H9 (cell line): ENCODE measurements around the gene MEG3. TPM values are rescaled to one million over a fixed set of nuclear protein-coding genes. Genes with fewer than 3 reads are reported as not detected.

Experiments
- DNase-seq: peaks from one replicate; pipeline ENCODE4 v3.0.0-alpha.2; 2017
- H2AFZ ChIP-seq: one replicate; pipeline ENCODE4 v1.6.1; 2013; ENCODE audit warnings: mild to moderate bottlenecking, low read length, control low read depth, moderate library complexity
- H2AK5ac ChIP-seq: 2 replicates; pipeline ENCODE4 v1.6.1; 2013; ENCODE audit warnings: low read length, control low read depth, mixed read lengths; ENCODE audit not compliant: insufficient read length
- H2BK120ac ChIP-seq: one replicate; pipeline ENCODE4 v1.6.1; 2013; ENCODE audit warnings: low read depth, mild to moderate bottlenecking, low read length, control low read depth, inconsistent platforms; ENCODE audit not compliant: poor library complexity, severe bottlenecking
- H2BK12ac ChIP-seq: 2 replicates; pipeline ENCODE4 v1.6.1; 2013; ENCODE audit warnings: low read length, control low read depth, mixed read lengths, low read depth; ENCODE audit not compliant: insufficient read length
- H2BK15ac ChIP-seq: 2 replicates; pipeline ENCODE4 v1.6.1; 2013; ENCODE audit warnings: low read depth, low read length, control low read depth
- H2BK20ac ChIP-seq: one replicate; pipeline ENCODE4 v1.6.1; 2013; ENCODE audit warnings: low read depth, mild to moderate bottlenecking, low read length, control low read depth, inconsistent platforms; ENCODE audit not compliant: poor library complexity, severe bottlenecking
- H2BK5ac ChIP-seq: 2 replicates; pipeline ENCODE4 v1.6.1; 2013; ENCODE audit warnings: low read length, control low read depth, mixed read lengths; ENCODE audit not compliant: insufficient read length
- H3K14ac ChIP-seq: 2 replicates; pipeline ENCODE4 v1.6.1; 2013; ENCODE audit warnings: low read length, control low read depth; ENCODE audit not compliant: insufficient read depth
- H3K18ac ChIP-seq: 2 replicates; pipeline ENCODE4 v1.6.1; 2013; ENCODE audit warnings: low read depth, mild to moderate bottlenecking, mixed read lengths, low read length, control low read depth; ENCODE audit not compliant: insufficient read length
- H3K23ac ChIP-seq: 2 replicates; pipeline ENCODE4 v1.6.1; 2013; ENCODE audit warnings: low read length, control low read depth, mixed read lengths, low read depth; ENCODE audit not compliant: insufficient read length
- H3K23me2 ChIP-seq: 2 replicates; pipeline ENCODE4 v1.6.1; 2013; ENCODE audit warnings: low read depth, mild to moderate bottlenecking, mixed read lengths, low read length, control low read depth; ENCODE audit not compliant: insufficient read length, poor library complexity, severe bottlenecking
- H3K27ac ChIP-seq: 2 replicates; pipeline ENCODE4 v1.5.1; 2013; ENCODE audit warnings: low read length, control low read depth, mixed read lengths, low read depth; ENCODE audit not compliant: insufficient read length
- H3K27me3 ChIP-seq: 2 replicates; pipeline ENCODE4 v1.6.1; 2013; ENCODE audit warnings: low read length, control low read depth, inconsistent platforms; ENCODE audit not compliant: insufficient read depth
- H3K4ac ChIP-seq: 2 replicates; pipeline ENCODE4 v1.6.1; 2013; ENCODE audit warnings: low read depth, mild to moderate bottlenecking, control low read depth, inconsistent platforms, low read length, moderate library complexity
- H3K4me1 ChIP-seq: 2 replicates; pipeline ENCODE4 v1.6.1; 2013; ENCODE audit warnings: low read length, control low read depth, inconsistent platforms; ENCODE audit not compliant: insufficient read depth
- H3K4me2 ChIP-seq: 2 replicates; pipeline ENCODE4 v1.6.1; 2013; ENCODE audit warnings: low read length, control low read depth, mixed read lengths; ENCODE audit not compliant: insufficient read length, insufficient read depth
- H3K56ac ChIP-seq: 2 replicates; pipeline ENCODE4 v1.6.1; 2013; ENCODE audit warnings: low read depth, mild to moderate bottlenecking, mixed read lengths, low read length, control low read depth; ENCODE audit not compliant: insufficient read length
- H3K79me1 ChIP-seq: 2 replicates; pipeline ENCODE4 v1.6.1; 2013; ENCODE audit warnings: low read depth, mild to moderate bottlenecking, moderate library complexity, low read length, control low read depth, inconsistent platforms; ENCODE audit not compliant: insufficient read depth, poor library complexity, severe bottlenecking
- H3K79me2 ChIP-seq: 2 replicates; pipeline ENCODE4 v1.6.1; 2013; ENCODE audit warnings: low read length, control low read depth, inconsistent platforms; ENCODE audit not compliant: insufficient read depth
- H3K9ac ChIP-seq: 2 replicates; pipeline ENCODE4 v1.6.1; 2013; ENCODE audit warnings: low read length, control low read depth, mixed read lengths; ENCODE audit not compliant: insufficient read length; ENCODE audit errors: extremely low read depth
- H3K9me3 ChIP-seq: one replicate; pipeline ENCODE4 v1.6.1; 2013; ENCODE audit warnings: low read depth, low read length, inconsistent platforms; ENCODE audit not compliant: control insufficient read depth
- H3T11ph ChIP-seq: one replicate; pipeline ENCODE4 v1.6.1; 2013; ENCODE audit warnings: mild to moderate bottlenecking, low read length, control low read depth, inconsistent platforms
- H4K20me1 ChIP-seq: one replicate; pipeline ENCODE4 v1.6.1; 2013; ENCODE audit not compliant: control insufficient read depth, insufficient read length, insufficient read depth
- H4K5ac ChIP-seq: 2 replicates; pipeline ENCODE4 v1.6.1; 2013; ENCODE audit warnings: low read depth, mild to moderate bottlenecking, mixed read lengths, low read length, control low read depth; ENCODE audit not compliant: insufficient read length
- H4K8ac ChIP-seq: replicated peaks from 2 replicates; pipeline ENCODE4 v1.6.1; 2013; ENCODE audit warnings: low read length, control low read depth, mixed read lengths, low read depth; ENCODE audit not compliant: insufficient read length
- H4K91ac ChIP-seq: 2 replicates; pipeline ENCODE4 v1.6.1; 2013; ENCODE audit warnings: low read depth, mild to moderate bottlenecking, moderate library complexity, mixed read lengths, low read length, control low read depth; ENCODE audit not compliant: insufficient read length
- H3K27ac Mint-ChIP-seq, 3 experiments: 2 replicates in 2 of 3; 3 replicates in 1 of 3; pipeline ENCODE4 v1.8.0; 2020 to 2021; ENCODE audit warnings: mixed read lengths in 3 of 3, mild to moderate bottlenecking in 1 of 3, moderate library complexity in 1 of 3
- H3K27me3 Mint-ChIP-seq: 2 replicates; pipeline ENCODE4 v1.8.0; 2021; ENCODE audit warnings: low read depth, mild to moderate bottlenecking, moderate library complexity, mixed read lengths
- H3K36me3 Mint-ChIP-seq, 3 experiments: 2 replicates in 2 of 3; 3 replicates in 1 of 3; pipeline ENCODE4 v1.8.0; 2020 to 2021; ENCODE audit warnings: low read depth in 3 of 3, mixed read lengths in 3 of 3; ENCODE audit not compliant: insufficient read depth in 1 of 3
- H3K4me1 Mint-ChIP-seq, 2 experiments: 2 replicates each; pipeline ENCODE4 v1.8.0; 2020; ENCODE audit warnings: mixed read lengths in 2 of 2
- H3K4me3 Mint-ChIP-seq, 2 experiments: 2 replicates in 1 of 2; 3 replicates in 1 of 2; pipeline ENCODE4 v1.8.0; 2020 to 2021; ENCODE audit warnings: mild to moderate bottlenecking in 2 of 2, mixed read lengths in 2 of 2, moderate library complexity in 1 of 2
- H3K9me3 Mint-ChIP-seq, 2 experiments: 2 replicates in 1 of 2; 3 replicates in 1 of 2; pipeline ENCODE4 v1.8.0; 2020; ENCODE audit warnings: mild to moderate bottlenecking in 2 of 2, mixed read lengths in 2 of 2, moderate library complexity in 1 of 2
- CTCF ChIP-seq: fragments of 200-600 bp; sonication (generic); conservative IDR thresholded peaks from 3 replicates; pipeline ENCODE4 v1.8.0; 2021; ENCODE audit warnings: antibody characterized with exemption, mild to moderate bottlenecking
- WGBS: extraction: QIAGEN DNeasy Blood & Tissue Kit; methylation state at CpG from one replicate; pipeline ENCODE4 v1.1.7; 2013; ENCODE audit warnings: missing lambda C conversion rate, low lambda C conversion rate, mixed read lengths; ENCODE audit not compliant: insufficient read length; ENCODE audit errors: extremely low coverage; 5-methylcytosine and 5-hydroxymethylcytosine counted together
- total RNA-seq: library from RNA; stranded (reverse); gene quantifications from 2 replicates; pipeline ENCODE4 v1.2.1, GENCODE V29; 2021

The MEG3 gene
- total RNA-seq, 1 experiment from 2014 or later: 0.52 TPM

GRCh38 chr14:100836941-100837804 is 11.3 kb downstream of the MEG3 start:
- Histone ChIP-seq H3K79me2 (no peaks in the 10 kb centered on the region), H2BK120ac (no peak overlapping the region), H3K14ac (peak overlapping the region; percentile 48; the same call in 1 of the 2 replicates), H3K18ac (no peak overlapping the region), H3K4me1 (peaks cover 10% of the 10 kb centered on the region; the same call in 1 of the 2 replicates), H3K4me2 (no peak overlapping the region), H3K56ac (no peak overlapping the region), H2AFZ (no peak overlapping the region), H2AK5ac (no peak overlapping the region), H2BK5ac (no peak overlapping the region), H2BK15ac (no peak overlapping the region), H3K9ac (no peak overlapping the region), H3K23me2 (no peaks in the 10 kb centered on the region), H4K91ac (no peak overlapping the region), H3K79me1 (no peaks in the 10 kb centered on the region), H3K9me3 (no peaks in the 10 kb centered on the region), H4K20me1 (no peaks in the 10 kb centered on the region), H3K23ac (no peak overlapping the region), H2BK20ac (no peak overlapping the region), H2BK12ac (no peak overlapping the region), H4K8ac (no peak overlapping the region), H3K27ac (no peak overlapping the region), H3K4ac (no peak overlapping the region), H4K5ac (no peak overlapping the region), H3T11ph (no peak overlapping the region), H3K27me3 (no peaks in the 10 kb centered on the region)
- WGBS: no CpG with 5 or more reads among the region's 26 CpGs
- no peak for TF ChIP-seq CTCF
- peaks cover 2 to 3% of the 10 kb centered on the region in 2 experiments; a peak in 3 of 5 replicates for H3K9me3 Mint-ChIP-seq
- peaks cover 8% of the 10 kb centered on the region for H3K27me3 Mint-ChIP-seq
- no peak overlapping the region; a peak in 1 of 5 replicates for H3K4me3 Mint-ChIP-seq
- H3K4me1 Mint-ChIP-seq: peaks cover 48 to 67% of the 10 kb centered on the region in 2 experiments
- peak overlapping the region in 1 of 3 experiments; percentile 22; a peak in 2 of 7 replicates for H3K27ac Mint-ChIP-seq
- no peaks in the 10 kb centered on the region for H3K36me3 Mint-ChIP-seq
- no peak for DNase-seq
